Sigmoid colon (tissue), 7 donors: ENCODE measurements around the gene ORC2. TPM values are rescaled to one million over a fixed set of nuclear protein-coding genes. Genes with fewer than 3 reads are reported as not detected.
"Not testable (repeated sequence)": the region's sequence is repeated elsewhere in the genome, so short reads cannot be mapped to it uniquely, and the experiment has no call there.

ENCODE experiments used
- DNase-seq: peaks from one replicate; pipeline ENCODE4 v3.0.0-alpha.2; 2019
- H3K27ac ChIP-seq, 4 donors: fragments of 200-600 bp; sonication (generic); one replicate each; pipeline ENCODE4 v1.5.1; 2016 to 2019; ENCODE audit warnings: mild to moderate bottlenecking in 1 of 4
- H3K27me3 ChIP-seq, 3 donors: fragments of 200-600 bp; sonication (generic); one replicate each; pipeline ENCODE4 v1.5.1; 2019; ENCODE audit warnings: mild to moderate bottlenecking in 1 of 3
- H3K36me3 ChIP-seq, 4 donors: fragments of 200-600 bp; sonication (generic); one replicate each; pipeline ENCODE4 v1.5.1; 2016 to 2019
- H3K4me1 ChIP-seq, 4 donors: fragments of 200-600 bp; sonication (generic); one replicate each; pipeline ENCODE4 v1.5.1; 2017 to 2019
- H3K4me3 ChIP-seq, 4 donors: fragments of 200-600 bp; sonication (generic); one replicate each; pipeline ENCODE4 v1.5.1; 2017 to 2019; ENCODE audit warnings: mild to moderate bottlenecking in 2 of 4, moderate library complexity in 1 of 4
- H3K9me3 ChIP-seq, 4 donors: fragments of 200-600 bp in 3 of 4; sonication (generic) in 3 of 4; one replicate each; pipeline versions ENCODE4 v1.5.1 to v1.6.1; 2013 to 2019
- EP300 ChIP-seq, 4 donors: sonication (generic); formaldehyde crosslinking; IDR thresholded peaks; one replicate each; pipeline ENCODE4 v1.6.1; 2017; ENCODE audit warnings: antibody characterized with exemption in 4 of 4
- POLR2A ChIP-seq, 2 donors: fragments of 450-650 bp; IDR thresholded peaks; one replicate each; pipeline ENCODE4 v1.6.1; 2016; ENCODE audit warnings: antibody characterized with exemption in 2 of 2, mild to moderate bottlenecking in 2 of 2, moderate library complexity in 2 of 2
- POLR2AphosphoS5 ChIP-seq, 4 donors: sonication (generic); formaldehyde crosslinking; IDR thresholded peaks; one replicate each; pipeline ENCODE4 v1.6.1; 2017; ENCODE audit warnings: antibody characterized with exemption in 4 of 4
- WGBS, 2 donors: extraction: QIAGEN DNeasy Blood & Tissue Kit; methylation state at CpG; one replicate each; pipeline ENCODE4 v1.1.7; 2013; 5-methylcytosine and 5-hydroxymethylcytosine counted together
- intact Hi-C: fragments of 100-400 bp; cut with DNase I; formaldehyde crosslinking; loops from one replicate; pipeline ENCODE4 v1.15.1; 2023
- polyA plus RNA-seq, 3 donors: library from polyadenylated mRNA; stranded (reverse); fragments of 200-250 nt; gene quantifications; one replicate each; pipeline ENCODE4 v1.2.3, GENCODE V29; 2013
- total RNA-seq, 4 donors: library from RNA; depleted of rRNA; stranded (reverse); fragments of >200 nt; gene quantifications; one replicate each; pipeline ENCODE4 v1.1.0, GENCODE V29; 2016
- TF ChIP-seq, protein P1 (sequence below), 4 experiments: fragments of 450-650 bp in 3 of 4; fragments of 200-600 bp in 1 of 4; IDR thresholded peaks; one replicate each; pipeline ENCODE4 v1.5.1; 2016 to 2019; ENCODE audit warnings: antibody characterized with exemption in 4 of 4, mild to moderate bottlenecking in 3 of 4, moderate library complexity in 2 of 4
- donor health status: healthy with polysubstance abuse.
- donor health status: Bipolar disorder and iron deficiency.
- donor health status: healthy.

The ORC2 gene
- total and polyA plus RNA-seq, 7 donors = 3.6 to 19.3 (median 12.9) TPM

GRCh38 chr2:200888704-200889625, 74.5 kb downstream of the ORC2 start, which contains the start of the genes NIF3L1 and PPIL3:
NIF3L1 (plus strand) TSS chr2:200889371; CDS start chr2:200891944, 2,573 bp downstream.
PPIL3 (minus strand) TSS chr2:200889077; CDS start chr2:200887615, 1,462 bp downstream.
- TF ChIP-seq POLR2AphosphoS5 (IDR thresholded peaks at IDR 0.05) (peak; percentile 39 to 84 (median 82)), EP300 (IDR thresholded peaks at IDR 0.05) (peak in 2 of 4 donors; percentile 19 to 35), POLR2A (IDR thresholded peaks at IDR 0.05) (peak in 1 of 2 donors; percentile 49)
- TF ChIP-seq, protein P1, sequence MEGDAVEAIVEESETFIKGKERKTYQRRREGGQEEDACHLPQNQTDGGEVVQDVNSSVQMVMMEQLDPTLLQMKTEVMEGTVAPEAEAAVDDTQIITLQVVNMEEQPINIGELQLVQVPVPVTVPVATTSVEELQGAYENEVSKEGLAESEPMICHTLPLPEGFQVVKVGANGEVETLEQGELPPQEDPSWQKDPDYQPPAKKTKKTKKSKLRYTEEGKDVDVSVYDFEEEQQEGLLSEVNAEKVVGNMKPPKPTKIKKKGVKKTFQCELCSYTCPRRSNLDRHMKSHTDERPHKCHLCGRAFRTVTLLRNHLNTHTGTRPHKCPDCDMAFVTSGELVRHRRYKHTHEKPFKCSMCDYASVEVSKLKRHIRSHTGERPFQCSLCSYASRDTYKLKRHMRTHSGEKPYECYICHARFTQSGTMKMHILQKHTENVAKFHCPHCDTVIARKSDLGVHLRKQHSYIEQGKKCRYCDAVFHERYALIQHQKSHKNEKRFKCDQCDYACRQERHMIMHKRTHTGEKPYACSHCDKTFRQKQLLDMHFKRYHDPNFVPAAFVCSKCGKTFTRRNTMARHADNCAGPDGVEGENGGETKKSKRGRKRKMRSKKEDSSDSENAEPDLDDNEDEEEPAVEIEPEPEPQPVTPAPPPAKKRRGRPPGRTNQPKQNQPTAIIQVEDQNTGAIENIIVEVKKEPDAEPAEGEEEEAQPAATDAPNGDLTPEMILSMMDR (IDR thresholded peaks at IDR 0.05) = no peak
- 0% methylated on average over 50 of the region's 50 CpGs for WGBS, 2 donors
- H3K36me3 ChIP-seq = peaks cover 0 to 18% (median 3%) of the 10 kb centered on the region in 4 donors
- DNase-seq = peak; percentile 98
- peak within 1 kb of the TSS; percentile 62 to 76 (median 73) for H3K4me3 ChIP-seq
- H3K9me3 ChIP-seq = no peaks in the 10 kb centered on the region
- intact Hi-C loops = loop anchor here (1.0 to 5.0 kb wide), 3 partner anchors 25 to 183 kb away; partner anchors contain the start of genes CLK1, HYCC2 and NDUFB3
- H3K27me3 ChIP-seq = no peaks in the 10 kb centered on the region
- peak within 1 kb of the TSS; percentile 93 to 96 (median 94) for H3K27ac ChIP-seq
- H3K4me1 ChIP-seq = peaks cover 0 to 33% (median 20%) of the 10 kb centered on the region in 4 donors

DNA sequence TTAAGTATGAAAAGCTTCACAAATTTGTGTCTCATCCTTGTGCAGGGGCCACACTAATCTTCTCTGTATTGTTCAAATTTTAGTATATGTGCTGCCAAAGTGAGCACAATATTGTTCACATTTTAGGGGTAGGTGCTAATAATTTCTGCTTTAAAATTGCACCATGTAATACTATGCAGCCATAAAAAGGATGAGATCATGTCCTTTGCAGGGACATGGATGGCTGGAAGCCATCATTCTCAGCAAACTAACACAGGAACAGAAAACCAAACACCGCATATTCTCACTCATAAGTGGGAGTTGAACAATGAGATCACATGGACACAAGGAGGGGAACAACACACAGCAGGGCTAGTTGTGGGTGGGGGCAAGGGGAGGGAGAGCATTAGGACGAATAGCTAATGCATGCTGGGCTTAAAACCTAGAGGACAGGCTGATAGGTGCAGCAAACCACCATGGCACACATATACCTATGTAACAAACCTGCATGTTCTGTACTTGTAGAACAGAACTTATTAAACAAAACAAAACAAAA, 81.7 kb downstream of the ORC2 start:
- H3K27me3 ChIP-seq, H3K4me1 ChIP-seq, intact Hi-C loops, H3K27ac ChIP-seq, H3K4me3 ChIP-seq, DNase-seq, H3K9me3 ChIP-seq: not testable (repeated sequence)
- peaks cover 0 to 89% (median 17%) of the 10 kb centered on the region in 4 donors for H3K36me3 ChIP-seq
- WGBS, 2 donors = 89 to 91% methylated on average over 2 of the region's 2 CpGs

- no peak for DNase-seq
- intact Hi-C loops = no loop called here
- no peak for TF ChIP-seq POLR2A (IDR thresholded peaks at IDR 0.05)
- no peak for TF ChIP-seq EP300 (IDR thresholded peaks at IDR 0.05)
- TF ChIP-seq, protein P1 (IDR thresholded peaks at IDR 0.05) = no peak
- no peak for TF ChIP-seq POLR2AphosphoS5 (IDR thresholded peaks at IDR 0.05)
Measured at GRCh38 chr2:200878289-200878880, 85.1 kb downstream of the ORC2 start.

GRCh38 chr2:200877443-200877842, 86.0 kb downstream of the ORC2 start:
- H3K36me3 ChIP-seq = peaks cover 0 to 99% (median 20%) of the 10 kb centered on the region in 4 donors
- no peak overlapping the region for H3K27ac ChIP-seq
- H3K4me3 ChIP-seq = no peak overlapping the region
- intact Hi-C loops = no loop called here
- DNase-seq = no peak
- H3K27me3 ChIP-seq = no peaks in the 10 kb centered on the region
- TF ChIP-seq EP300 (IDR thresholded peaks at IDR 0.05) = no peak
- no peaks in the 10 kb centered on the region for H3K4me1 ChIP-seq
- no peaks in the 10 kb centered on the region for H3K9me3 ChIP-seq

More at GRCh38 chr2:200878289-200878880, 85.1 kb downstream of the ORC2 start:
- no peaks in the 10 kb centered on the region for H3K9me3 ChIP-seq
- no peak overlapping the region for H3K4me3 ChIP-seq
- H3K27ac ChIP-seq = no peak overlapping the region
- H3K4me1 ChIP-seq = no peaks in the 10 kb centered on the region
- H3K27me3 ChIP-seq = no peaks in the 10 kb centered on the region
- WGBS, 2 donors = 93% methylated on average over 2 of the region's 2 CpGs
- peaks cover 0 to 98% (median 20%) of the 10 kb centered on the region in 4 donors for H3K36me3 ChIP-seq

- Histone ChIP-seq H3K36me3 (peaks cover 0 to 82% (median 16%) of the 10 kb centered on the region in 4 donors), H3K27ac (no peak overlapping the region), H3K4me1 (no peaks in the 10 kb centered on the region), H3K9me3 (no peaks in the 10 kb centered on the region), H3K4me3 (no peak overlapping the region), H3K27me3 (no peaks in the 10 kb centered on the region)
- intact Hi-C loops = no loop called here
- WGBS, 2 donors = 94 to 98% methylated on average over 6 of the region's 6 CpGs
- TF ChIP-seq EP300 (IDR thresholded peaks at IDR 0.05) (no peak), POLR2AphosphoS5 (IDR thresholded peaks at IDR 0.05) (no peak), POLR2A (IDR thresholded peaks at IDR 0.05) (no peak)
- TF ChIP-seq, protein P1 (IDR thresholded peaks at IDR 0.05) = no peak
- DNase-seq = no peak
Measured at GRCh38 chr2:200873560-200873959, 89.9 kb downstream of the ORC2 start.
